Type B pancreatic cell (in vitro differentiated cells): Measurements from ENCODE around the gene DUSP12. TPM values are rescaled to one million over a fixed set of nuclear protein-coding genes. Genes with fewer than 3 reads are reported as not detected.

ENCODE experiments used
- DNase-seq: peaks from one replicate; pipeline ENCODE4 v3.0.0; 2021; ENCODE audit warnings: mixed read lengths; ENCODE audit not compliant: unreplicated experiment; ENCODE audit errors: extremely low spot score
- H3K27ac Mint-ChIP-seq: 2 replicates; pipeline ENCODE4 v1.8.0; 2021; ENCODE audit warnings: mild to moderate bottlenecking, mixed read lengths
- H3K27me3 Mint-ChIP-seq: 2 replicates; pipeline ENCODE4 v1.8.0; 2021; ENCODE audit warnings: mixed read lengths
- H3K36me3 Mint-ChIP-seq: 2 replicates; pipeline ENCODE4 v1.8.0; 2021; ENCODE audit warnings: mixed read lengths
- H3K4me1 Mint-ChIP-seq: one replicate; pipeline ENCODE4 v1.8.0; 2021; ENCODE audit warnings: mixed read lengths; ENCODE audit not compliant: unreplicated experiment
- H3K4me3 Mint-ChIP-seq: 2 replicates; pipeline ENCODE4 v1.8.0; 2021; ENCODE audit warnings: mild to moderate bottlenecking, mixed read lengths
- H3K9me3 Mint-ChIP-seq: 2 replicates; pipeline ENCODE4 v1.8.0; 2021; ENCODE audit warnings: mixed read lengths
- total RNA-seq: library from RNA; stranded (reverse); gene quantifications from 2 replicates; pipeline ENCODE4 v1.2.1, GENCODE V29; 2021; ENCODE audit warnings: low replicate concordance
- TF ChIP-seq, protein P1 (sequence below): fragments of 200-600 bp; sonication (generic); conservative IDR thresholded peaks from 2 replicates; pipeline ENCODE4 v1.5.0; 2021; ENCODE audit warnings: antibody characterized with exemption, mild to moderate bottlenecking

The DUSP12 gene
- total RNA-seq, 1 donor from 2014 or later: 34.0 TPM

DNA sequence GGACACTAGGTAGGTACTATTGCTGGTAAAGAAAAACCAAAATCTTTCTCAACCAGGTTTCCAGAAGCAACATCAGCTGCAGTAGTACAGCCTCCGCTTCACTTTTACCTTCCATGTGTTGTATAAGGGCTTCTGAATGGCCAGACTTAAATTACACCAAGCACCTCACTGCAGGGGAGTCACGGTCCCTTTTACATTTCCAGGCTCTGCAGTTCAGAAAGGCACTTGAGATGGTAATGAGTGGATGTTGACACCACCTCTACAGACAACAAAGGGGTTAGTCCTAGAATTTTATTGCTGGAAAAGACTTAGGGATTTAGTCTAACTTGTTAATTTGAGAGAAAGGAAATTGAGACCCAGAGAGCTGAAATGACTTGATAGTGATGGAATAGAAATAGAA lies 12.0 kb upstream of the DUSP12 start:
- Mint-ChIP-seq H3K27me3 (peaks cover 55% of the 10 kb centered on the region), H3K9me3 (no peaks in the 10 kb centered on the region), H3K4me1 (peaks cover 4% of the 10 kb centered on the region), H3K27ac (no peak overlapping the region), H3K36me3 (no peaks in the 10 kb centered on the region), H3K4me3 (no peak overlapping the region)
- TF ChIP-seq, protein P1, sequence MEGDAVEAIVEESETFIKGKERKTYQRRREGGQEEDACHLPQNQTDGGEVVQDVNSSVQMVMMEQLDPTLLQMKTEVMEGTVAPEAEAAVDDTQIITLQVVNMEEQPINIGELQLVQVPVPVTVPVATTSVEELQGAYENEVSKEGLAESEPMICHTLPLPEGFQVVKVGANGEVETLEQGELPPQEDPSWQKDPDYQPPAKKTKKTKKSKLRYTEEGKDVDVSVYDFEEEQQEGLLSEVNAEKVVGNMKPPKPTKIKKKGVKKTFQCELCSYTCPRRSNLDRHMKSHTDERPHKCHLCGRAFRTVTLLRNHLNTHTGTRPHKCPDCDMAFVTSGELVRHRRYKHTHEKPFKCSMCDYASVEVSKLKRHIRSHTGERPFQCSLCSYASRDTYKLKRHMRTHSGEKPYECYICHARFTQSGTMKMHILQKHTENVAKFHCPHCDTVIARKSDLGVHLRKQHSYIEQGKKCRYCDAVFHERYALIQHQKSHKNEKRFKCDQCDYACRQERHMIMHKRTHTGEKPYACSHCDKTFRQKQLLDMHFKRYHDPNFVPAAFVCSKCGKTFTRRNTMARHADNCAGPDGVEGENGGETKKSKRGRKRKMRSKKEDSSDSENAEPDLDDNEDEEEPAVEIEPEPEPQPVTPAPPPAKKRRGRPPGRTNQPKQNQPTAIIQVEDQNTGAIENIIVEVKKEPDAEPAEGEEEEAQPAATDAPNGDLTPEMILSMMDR: no peak
- DNase-seq: no peak

- Mint-ChIP-seq H3K36me3 (no peaks in the 10 kb centered on the region), H3K9me3 (no peaks in the 10 kb centered on the region), H3K4me1 (peaks cover 4% of the 10 kb centered on the region), H3K27me3 (peaks cover 49% of the 10 kb centered on the region), H3K4me3 (no peak overlapping the region), H3K27ac (no peak overlapping the region)
- DNase-seq: no peak
- TF ChIP-seq, protein P1: peak; percentile 65
These were observed 10.8 kb upstream of the DUSP12 start for GRCh38 chr1:161738627-161739287.

DNA sequence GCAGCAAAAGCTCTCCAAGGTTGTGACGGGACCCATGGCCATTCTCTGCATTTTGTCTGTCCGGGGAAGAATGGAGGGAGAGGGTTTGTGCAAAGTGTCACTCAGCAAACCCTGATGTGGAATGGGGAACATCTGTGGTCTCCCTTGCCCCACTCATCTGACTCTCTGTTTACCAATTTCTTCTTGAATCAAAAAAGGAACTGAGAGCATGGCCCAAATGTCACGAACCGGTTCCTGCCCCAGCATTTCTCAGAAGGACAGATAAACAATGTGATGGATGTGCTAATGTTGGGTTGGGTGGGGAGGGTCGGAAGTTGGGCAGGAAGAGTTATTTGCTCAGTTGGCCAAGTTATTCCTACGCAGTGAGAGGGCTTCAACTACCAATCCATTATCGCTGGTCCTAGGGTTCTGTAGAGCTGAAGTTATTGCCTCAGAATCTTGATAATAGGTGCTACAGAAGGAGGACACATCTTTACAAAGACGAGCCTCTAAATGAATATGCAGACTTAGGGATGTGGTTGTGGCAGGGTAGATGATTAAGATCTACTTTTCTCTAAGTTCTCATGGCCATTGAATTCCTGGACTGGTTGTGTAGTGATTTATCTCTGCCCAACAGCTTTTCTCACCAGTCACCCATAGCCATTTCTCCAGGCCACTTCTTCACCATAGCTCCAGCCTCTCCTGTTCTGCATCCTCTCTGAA lies 9.6 kb upstream of the DUSP12 start:
- TF ChIP-seq, protein P1: no peak
- Mint-ChIP-seq H3K4me3 (no peak overlapping the region), H3K27me3 (peaks cover 55% of the 10 kb centered on the region), H3K27ac (no peak overlapping the region), H3K9me3 (no peaks in the 10 kb centered on the region), H3K4me1 (peaks cover 4% of the 10 kb centered on the region), H3K36me3 (no peaks in the 10 kb centered on the region)
- no peak for DNase-seq

- no peak for DNase-seq
- TF ChIP-seq, protein P1: no peak
- Mint-ChIP-seq H3K4me3 (no peak overlapping the region), H3K36me3 (no peaks in the 10 kb centered on the region), H3K9me3 (no peaks in the 10 kb centered on the region), H3K27ac (no peak overlapping the region), H3K4me1 (peaks cover 4% of the 10 kb centered on the region), H3K27me3 (peaks cover 55% of the 10 kb centered on the region)
These were observed 8.7 kb upstream of the DUSP12 start for GRCh38 chr1:161740921-161741320.

DNA sequence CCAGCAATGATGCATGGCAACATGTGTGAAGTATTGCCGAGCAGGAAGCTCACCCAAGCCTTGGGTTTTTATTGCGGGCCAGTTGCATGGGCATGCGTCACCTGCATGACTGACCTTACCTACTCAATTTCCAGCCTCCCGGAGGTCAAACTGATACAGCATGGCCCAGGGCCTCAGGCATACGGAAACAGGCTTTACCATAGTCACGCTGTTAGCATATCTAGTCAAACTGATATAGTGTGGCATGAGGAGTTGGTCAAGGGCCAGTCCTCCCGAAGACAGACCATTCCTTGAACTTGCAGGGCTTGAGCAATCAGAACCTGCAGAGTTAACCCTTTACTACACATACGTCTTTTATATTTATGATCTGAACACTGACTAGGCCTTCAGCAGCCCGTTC lies 6.4 kb upstream of the DUSP12 start:
- peaks cover 48% of the 10 kb centered on the region for H3K27me3 Mint-ChIP-seq
- H3K9me3 Mint-ChIP-seq: no peaks in the 10 kb centered on the region
- H3K4me1 Mint-ChIP-seq: peaks cover 4% of the 10 kb centered on the region
- no peaks in the 10 kb centered on the region for H3K36me3 Mint-ChIP-seq
- H3K4me3 Mint-ChIP-seq: no peak overlapping the region
- TF ChIP-seq, protein P1: no peak
- DNase-seq: no peak
- no peak overlapping the region for H3K27ac Mint-ChIP-seq
